Measurements from ENCODE around the gene APBB2. TPM values are rescaled to one million over a fixed set of nuclear protein-coding genes. Genes with fewer than 3 reads are reported as not detected.

Gene APBB2
- total and polyA plus RNA-seq, 2 of the 4 experiments (the other 2 are of a cell fraction), result 47.9 to 75.5 TPM

GRCh38 chr4:41111791-41112190 is 102.6 kb downstream of the APBB2 start:
- intact Hi-C loops (cut with micrococcal nuclease) (no loop called here), dilution Hi-C loops (cut with HindIII; ENCODE audit: low sequenced_read_pairs, unreplicated experiment) (no loop called here), in situ Hi-C loops (cut with MboI; ENCODE audit: low sequenced_read_pairs) (no loop called here)
- H3K4me2 ChIP-seq (ENCODE audit: low read depth, low read length), result no peak overlapping the region
- no peak overlapping the region for H3K18ac ChIP-seq (ENCODE audit: low read depth, low read length)
- BruUV-seq (replicated peaks), result no TSS peak
- H3K9ac ChIP-seq (ENCODE audit: low read depth, low read length), result no peak overlapping the region
- no peak overlapping the region for H2BK15ac ChIP-seq (ENCODE audit: low read depth, low read length)
- peaks cover 2% of the 10 kb centered on the region; the same call in 1 of the 2 replicates for H3K4me1 ChIP-seq (ENCODE audit: control insufficient read depth, insufficient read depth, low read length)
- POLR2A ChIA-PET (ENCODE audit: unreplicated experiment), result no interaction called here
- no peak overlapping the region for H2BK20ac ChIP-seq (ENCODE audit: low read depth, low read length)
- no peaks in the 10 kb centered on the region for H3K9me1 ChIP-seq (ENCODE audit: insufficient read depth, low read length)
- no peaks in the 10 kb centered on the region for H3K36me3 ChIP-seq (ENCODE audit: control insufficient read depth, insufficient read depth, low read length)
- no peak overlapping the region for H4K5ac ChIP-seq (ENCODE audit: low read depth, low read length)
- H2BK120ac ChIP-seq (ENCODE audit: low read depth, low read length), result no peak overlapping the region
- H3K27ac ChIP-seq (ENCODE audit: insufficient read depth, low read length), result no peak overlapping the region
- no peak overlapping the region for H3K56ac ChIP-seq (ENCODE audit: extremely low read depth, insufficient read depth, low read length)
- H2AK5ac ChIP-seq (ENCODE audit: low read depth, low read length), result no peak overlapping the region
- H2AK9ac ChIP-seq (replicated peaks; ENCODE audit: low read depth, low read length, poor library complexity), result no peak overlapping the region
- H3K4me3 ChIP-seq (ENCODE audit: insufficient read depth, low read depth, low read length), result no peak overlapping the region
- no peak overlapping the region for H2BK5ac ChIP-seq (ENCODE audit: low read depth, low read length, poor library complexity, severe bottlenecking)
- CTCF ChIA-PET, result no interaction called here
- DNase-seq (no peak), ATAC-seq (ENCODE audit: low read depth) (no peak)
- 100% methylated on average over 1 of the region's 2 CpGs; no CpG with 5 or more reads in 1 of the 2 experiments for WGBS, 2 experiments (ENCODE audit: extremely low coverage in 2 of 2, insufficient read length in 1 of 2)
- no peak overlapping the region for H3K23ac ChIP-seq (ENCODE audit: low read depth, low read length)
- no peaks in the 10 kb centered on the region for H4K20me1 ChIP-seq (ENCODE audit: insufficient read depth, low read length)
- no peak overlapping the region for H2AFZ ChIP-seq (replicated peaks; ENCODE audit: low read length, poor library complexity)
- no peaks in the 10 kb centered on the region for H3K9me3 ChIP-seq (ENCODE audit: control insufficient read depth, insufficient read depth, low read length)
- H3K4ac ChIP-seq (ENCODE audit: low read depth, low read length), result no peak overlapping the region
- peaks cover 8 to 26% of the 10 kb centered on the region in 2 experiments for H3K79me1 ChIP-seq (ENCODE audit: low read depth in 1 of 2, low read length in 2 of 2)
- H4K8ac ChIP-seq (ENCODE audit: low read depth in 2 of 2, low read length in 2 of 2), result no peak overlapping the region
- no peak for TF ChIP-seq SMC3 (IDR thresholded peaks at IDR 0.05; ENCODE audit: low read depth, low read length)
- no peak for TF ChIP-seq BHLHE40 (IDR thresholded peaks at IDR 0.05; ENCODE audit: low read depth, low read length)
- no peak for TF ChIP-seq ELK1 (IDR thresholded peaks at IDR 0.05; ENCODE audit: borderline replicate concordance, low read depth, low read length)
- TF ChIP-seq RFX5 (IDR thresholded peaks at IDR 0.05; ENCODE audit: low read depth, low read length), result no peak
- no peak for TF ChIP-seq CHD1 (IDR thresholded peaks at IDR 0.05; ENCODE audit: low read depth, low read length)
- TF ChIP-seq MAZ (IDR thresholded peaks at IDR 0.05; ENCODE audit: borderline replicate concordance, low read depth, low read length), result no peak
- TF ChIP-seq RAD21 (IDR thresholded peaks at IDR 0.05; ENCODE audit: low read length), result no peak
- TF ChIP-seq, protein P1, sequence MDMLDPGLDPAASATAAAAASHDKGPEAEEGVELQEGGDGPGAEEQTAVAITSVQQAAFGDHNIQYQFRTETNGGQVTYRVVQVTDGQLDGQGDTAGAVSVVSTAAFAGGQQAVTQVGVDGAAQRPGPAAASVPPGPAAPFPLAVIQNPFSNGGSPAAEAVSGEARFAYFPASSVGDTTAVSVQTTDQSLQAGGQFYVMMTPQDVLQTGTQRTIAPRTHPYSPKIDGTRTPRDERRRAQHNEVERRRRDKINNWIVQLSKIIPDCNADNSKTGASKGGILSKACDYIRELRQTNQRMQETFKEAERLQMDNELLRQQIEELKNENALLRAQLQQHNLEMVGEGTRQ (IDR thresholded peaks at IDR 0.05; ENCODE audit: low read depth, low read length), result no peak
- no peak for TF ChIP-seq MXI1 (IDR thresholded peaks at IDR 0.05; ENCODE audit: borderline replicate concordance, low read depth, low read length)
- H3K27me3 ChIP-seq (ENCODE audit: control insufficient read depth, insufficient read depth, low read length), result no peaks in the 10 kb centered on the region
- H3K14ac ChIP-seq (replicated peaks; ENCODE audit: low read depth, low read length), result no peak overlapping the region
- H4K91ac ChIP-seq (ENCODE audit: insufficient read depth, low read depth, low read length), result no peak overlapping the region

Data from IMR-90 (cell line).